OCI-LY3 (cell line): ENCODE data around the gene SMARCA1.

Experiments used
- H2AFZ ChIP-seq: fragments of 200-600, 300-600 bp; shearing (Covaris generic); 2 replicates; pipeline ENCODE4 v1.6.0; 2014; ENCODE audit warnings: antibody characterized with exemption, low read depth, low read length
- H3K27ac ChIP-seq: fragments of 200-600, 300-600 bp; sonication (generic); 2 replicates; pipeline ENCODE4 v1.5.1; 2014; ENCODE audit warnings: mild to moderate bottlenecking, low read length, moderate library complexity, mixed read lengths
- H3K27me3 ChIP-seq: fragments of 200-600, 300-600 bp; sonication (generic); 2 replicates; pipeline ENCODE4 v1.6.1; 2014; ENCODE audit warnings: low read depth, low read length, mixed read lengths
- H3K36me3 ChIP-seq: fragments of 200-600, 300-600 bp; sonication (generic); replicated peaks from 2 replicates; pipeline ENCODE3; 2014; ENCODE audit warnings: low read depth, low read length, mixed read lengths
- H3K4me1 ChIP-seq: fragments of 300-600, 200-600 bp; sonication (generic); 2 replicates; pipeline ENCODE4 v1.6.1; 2014; ENCODE audit warnings: low read length, mixed read lengths
- H3K4me2 ChIP-seq: fragments of 200-600, 300-600 bp; sonication (generic); 2 replicates; pipeline ENCODE4 v1.6.1; 2014; ENCODE audit warnings: low read length, mixed read lengths
- H3K4me3 ChIP-seq: fragments of 300-600, 200-600 bp; sonication (generic); 2 replicates; pipeline ENCODE4 v1.5.1; 2014; ENCODE audit warnings: antibody characterized with exemption, mild to moderate bottlenecking, low read length, moderate library complexity
- H3K79me2 ChIP-seq: fragments of 300-600, 200-600 bp; shearing (Covaris generic); 2 replicates; pipeline ENCODE4 v1.6.1; 2014; ENCODE audit warnings: mild to moderate bottlenecking, low read length, mixed read lengths
- H3K9ac ChIP-seq: fragments of 300-600, 200-600 bp; shearing (Covaris generic); 2 replicates; pipeline ENCODE4 v1.6.0; 2014; ENCODE audit warnings: mild to moderate bottlenecking, low read length, moderate library complexity
- H3K9me3 ChIP-seq: fragments of 200-600, 300-600 bp; shearing (Covaris generic); 2 replicates; pipeline ENCODE4 v1.6.1; 2014; ENCODE audit warnings: low read length, mixed read lengths; ENCODE audit not compliant: insufficient read depth
- H4K20me1 ChIP-seq: fragments of 200-600, 300-600 bp; sonication (generic); 2 replicates; pipeline ENCODE4 v1.6.1; 2016; ENCODE audit warnings: low read length, mixed read lengths; ENCODE audit not compliant: insufficient read depth
- EZH2phosphoT487 ChIP-seq: fragments of 200-600 bp; shearing (Covaris generic); IDR thresholded peaks from 2 replicates; pipeline ENCODE4 v1.6.1; 2018; ENCODE audit warnings: antibody characterized with exemption, mixed run types, low read depth
- TF ChIP-seq, protein P1 (sequence below): fragments of 200-600, 300-600 bp; sonication (generic); IDR thresholded peaks from 2 replicates; pipeline ENCODE4 v1.5.1; 2014; ENCODE audit warnings: antibody characterized with exemption, low read length, low read depth

SMARCA1 gene, protein sequence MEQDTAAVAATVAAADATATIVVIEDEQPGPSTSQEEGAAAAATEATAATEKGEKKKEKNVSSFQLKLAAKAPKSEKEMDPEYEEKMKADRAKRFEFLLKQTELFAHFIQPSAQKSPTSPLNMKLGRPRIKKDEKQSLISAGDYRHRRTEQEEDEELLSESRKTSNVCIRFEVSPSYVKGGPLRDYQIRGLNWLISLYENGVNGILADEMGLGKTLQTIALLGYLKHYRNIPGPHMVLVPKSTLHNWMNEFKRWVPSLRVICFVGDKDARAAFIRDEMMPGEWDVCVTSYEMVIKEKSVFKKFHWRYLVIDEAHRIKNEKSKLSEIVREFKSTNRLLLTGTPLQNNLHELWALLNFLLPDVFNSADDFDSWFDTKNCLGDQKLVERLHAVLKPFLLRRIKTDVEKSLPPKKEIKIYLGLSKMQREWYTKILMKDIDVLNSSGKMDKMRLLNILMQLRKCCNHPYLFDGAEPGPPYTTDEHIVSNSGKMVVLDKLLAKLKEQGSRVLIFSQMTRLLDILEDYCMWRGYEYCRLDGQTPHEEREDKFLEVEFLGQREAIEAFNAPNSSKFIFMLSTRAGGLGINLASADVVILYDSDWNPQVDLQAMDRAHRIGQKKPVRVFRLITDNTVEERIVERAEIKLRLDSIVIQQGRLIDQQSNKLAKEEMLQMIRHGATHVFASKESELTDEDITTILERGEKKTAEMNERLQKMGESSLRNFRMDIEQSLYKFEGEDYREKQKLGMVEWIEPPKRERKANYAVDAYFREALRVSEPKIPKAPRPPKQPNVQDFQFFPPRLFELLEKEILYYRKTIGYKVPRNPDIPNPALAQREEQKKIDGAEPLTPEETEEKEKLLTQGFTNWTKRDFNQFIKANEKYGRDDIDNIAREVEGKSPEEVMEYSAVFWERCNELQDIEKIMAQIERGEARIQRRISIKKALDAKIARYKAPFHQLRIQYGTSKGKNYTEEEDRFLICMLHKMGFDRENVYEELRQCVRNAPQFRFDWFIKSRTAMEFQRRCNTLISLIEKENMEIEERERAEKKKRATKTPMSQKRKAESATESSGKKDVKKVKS

DNA sequence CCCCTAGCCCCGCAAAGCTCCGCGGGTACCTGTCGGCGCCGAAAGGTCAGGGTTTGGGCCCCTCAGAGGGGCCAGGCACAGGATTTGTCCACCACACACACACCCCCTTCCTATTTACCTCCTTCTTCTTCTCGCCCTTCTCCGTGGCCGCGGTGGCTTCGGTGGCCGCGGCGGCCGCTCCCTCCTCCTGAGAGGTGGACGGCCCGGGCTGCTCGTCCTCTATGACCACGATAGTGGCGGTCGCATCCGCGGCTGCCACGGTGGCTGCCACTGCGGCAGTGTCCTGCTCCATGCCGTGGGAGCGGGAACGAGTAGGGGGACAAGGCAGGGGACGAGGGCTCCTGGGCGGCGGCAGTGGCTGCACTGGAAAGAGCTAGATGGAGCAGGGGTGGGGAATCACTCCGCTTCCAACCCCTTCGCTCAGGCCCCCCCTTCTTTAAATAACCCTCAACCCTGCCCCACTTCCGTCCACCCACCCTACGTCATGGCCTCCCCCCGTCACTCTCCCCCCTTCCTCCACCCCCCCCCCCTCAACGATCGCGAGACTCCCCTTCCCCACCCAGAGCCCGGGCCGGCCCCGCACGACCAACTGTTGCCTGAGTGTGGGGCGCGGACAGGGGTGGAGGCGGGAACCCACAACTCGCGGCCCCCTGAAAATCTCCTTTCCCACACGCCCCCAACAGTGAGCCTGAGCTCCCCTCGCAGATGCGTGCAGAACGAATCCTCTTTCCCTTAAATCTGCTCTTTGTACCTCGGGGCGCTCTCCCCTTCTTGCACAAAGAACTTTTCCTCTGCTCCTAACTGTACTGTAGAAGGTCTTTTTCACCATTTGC is at the start of gene SMARCA1:
TSS of gene SMARCA1 (minus strand) at position 412 of the 833 bp plus-strand sequence. CDS start at position 292, 120 bp downstream.
- H3K9ac ChIP-seq = peak within 1 kb of the TSS; percentile 57
- peak within 1 kb of the TSS; percentile 78 for H2AFZ ChIP-seq
- H3K4me1 ChIP-seq = peaks cover 9% of the 10 kb centered on the region
- H3K27me3 ChIP-seq = no peaks in the 10 kb centered on the region
- peak within 1 kb of the TSS; percentile 86 for H3K4me2 ChIP-seq
- H3K9me3 ChIP-seq = no peaks in the 10 kb centered on the region
- no peak within 1 kb of the TSS for H3K27ac ChIP-seq
- TF ChIP-seq, protein P1, sequence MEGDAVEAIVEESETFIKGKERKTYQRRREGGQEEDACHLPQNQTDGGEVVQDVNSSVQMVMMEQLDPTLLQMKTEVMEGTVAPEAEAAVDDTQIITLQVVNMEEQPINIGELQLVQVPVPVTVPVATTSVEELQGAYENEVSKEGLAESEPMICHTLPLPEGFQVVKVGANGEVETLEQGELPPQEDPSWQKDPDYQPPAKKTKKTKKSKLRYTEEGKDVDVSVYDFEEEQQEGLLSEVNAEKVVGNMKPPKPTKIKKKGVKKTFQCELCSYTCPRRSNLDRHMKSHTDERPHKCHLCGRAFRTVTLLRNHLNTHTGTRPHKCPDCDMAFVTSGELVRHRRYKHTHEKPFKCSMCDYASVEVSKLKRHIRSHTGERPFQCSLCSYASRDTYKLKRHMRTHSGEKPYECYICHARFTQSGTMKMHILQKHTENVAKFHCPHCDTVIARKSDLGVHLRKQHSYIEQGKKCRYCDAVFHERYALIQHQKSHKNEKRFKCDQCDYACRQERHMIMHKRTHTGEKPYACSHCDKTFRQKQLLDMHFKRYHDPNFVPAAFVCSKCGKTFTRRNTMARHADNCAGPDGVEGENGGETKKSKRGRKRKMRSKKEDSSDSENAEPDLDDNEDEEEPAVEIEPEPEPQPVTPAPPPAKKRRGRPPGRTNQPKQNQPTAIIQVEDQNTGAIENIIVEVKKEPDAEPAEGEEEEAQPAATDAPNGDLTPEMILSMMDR = no peak
- no peak for TF ChIP-seq EZH2phosphoT487
- H3K79me2 ChIP-seq = no peaks in the 10 kb centered on the region
- H3K4me3 ChIP-seq = peak within 1 kb of the TSS; percentile 91
- no peaks in the 10 kb centered on the region for H3K36me3 ChIP-seq
- no peaks in the 10 kb centered on the region for H4K20me1 ChIP-seq

DNA sequence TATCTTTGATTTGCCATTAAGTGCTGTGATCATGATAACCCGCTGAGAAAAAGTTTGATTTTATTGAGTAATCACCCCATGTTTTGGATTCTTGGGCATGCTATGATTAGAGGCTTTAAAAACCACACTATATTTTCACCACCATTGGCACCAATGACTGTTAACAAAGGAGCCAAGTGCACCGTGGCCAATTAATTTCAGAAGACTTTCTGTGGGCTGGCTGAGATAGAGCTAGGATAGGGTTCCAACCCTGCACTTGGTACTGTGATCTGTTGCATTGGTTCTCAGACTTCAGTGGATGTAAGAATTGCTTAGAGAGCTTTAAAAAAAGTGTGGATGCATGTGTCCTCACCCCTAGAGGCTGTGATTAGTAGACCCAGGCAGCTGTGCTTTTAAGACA is 49.1 kb upstream of the SMARCA1 start:
- Histone ChIP-seq H3K4me3 (no peak overlapping the region), H3K36me3 (peaks cover 17% of the 10 kb centered on the region), H3K27me3 (no peaks in the 10 kb centered on the region), H3K9me3 (no peaks in the 10 kb centered on the region), H3K9ac (no peak overlapping the region), H3K4me2 (no peak overlapping the region), H2AFZ (no peak overlapping the region), H3K27ac (no peak overlapping the region), H4K20me1 (no peaks in the 10 kb centered on the region), H3K79me2 (no peaks in the 10 kb centered on the region), H3K4me1 (no peaks in the 10 kb centered on the region)
- TF ChIP-seq, protein P1 = no peak
- no peak for TF ChIP-seq EZH2phosphoT487

DNA sequence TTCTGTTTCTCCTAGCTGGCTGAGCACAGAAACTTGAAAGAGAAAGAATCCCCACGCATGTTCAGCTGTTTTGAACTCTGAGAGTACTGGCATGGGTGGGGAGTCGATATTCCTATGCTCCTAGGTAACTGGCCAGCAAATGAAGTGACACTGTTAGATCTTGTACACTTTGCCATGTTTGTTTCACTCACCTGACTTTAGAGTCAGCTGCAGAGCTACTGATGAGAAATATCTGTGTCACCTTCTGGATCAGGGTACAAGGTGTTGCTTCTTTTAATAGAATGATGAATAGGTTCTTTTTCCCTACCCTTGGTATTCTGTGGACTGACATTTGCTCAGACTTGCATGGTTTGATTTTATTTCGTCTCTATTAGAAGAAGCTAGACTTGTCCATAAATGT is 45.1 kb upstream of the SMARCA1 start:
- no peaks in the 10 kb centered on the region for H3K79me2 ChIP-seq
- H3K9ac ChIP-seq = no peak overlapping the region
- H3K4me2 ChIP-seq = no peak overlapping the region
- no peak for TF ChIP-seq EZH2phosphoT487
- H2AFZ ChIP-seq = no peak overlapping the region
- H3K4me3 ChIP-seq = no peak overlapping the region
- no peaks in the 10 kb centered on the region for H4K20me1 ChIP-seq
- H3K27ac ChIP-seq = no peak overlapping the region
- no peaks in the 10 kb centered on the region for H3K27me3 ChIP-seq
- no peaks in the 10 kb centered on the region for H3K9me3 ChIP-seq
- peaks cover 7% of the 10 kb centered on the region for H3K4me1 ChIP-seq
- peaks cover 9% of the 10 kb centered on the region for H3K36me3 ChIP-seq

DNA sequence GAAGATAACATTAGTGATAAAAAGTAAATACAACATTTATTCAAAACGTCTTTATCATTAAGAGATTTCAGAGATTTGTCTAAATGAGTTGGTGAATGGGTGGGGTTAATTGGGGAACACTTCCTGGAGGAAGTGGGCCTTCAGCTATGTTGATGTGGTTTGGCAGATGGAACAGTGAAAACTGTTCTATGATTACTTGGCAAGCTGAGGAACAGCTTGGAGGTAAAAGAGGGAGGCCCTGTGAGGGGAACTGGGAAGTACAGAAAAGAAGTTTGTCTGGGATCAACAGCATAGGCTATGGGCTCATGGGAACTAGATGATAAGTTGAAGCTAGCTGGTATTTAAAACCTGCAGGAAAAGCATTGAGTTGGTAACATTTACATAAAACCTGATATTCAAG is 42.8 kb upstream of the SMARCA1 start:
- Histone ChIP-seq H3K79me2 (no peaks in the 10 kb centered on the region), H3K4me1 (peaks cover 7% of the 10 kb centered on the region), H2AFZ (no peak overlapping the region), H3K4me2 (no peak overlapping the region; the same call in 1 of the 2 replicates), H3K36me3 (peaks cover 20% of the 10 kb centered on the region), H3K27ac (no peak overlapping the region), H3K9ac (no peak overlapping the region), H3K27me3 (no peaks in the 10 kb centered on the region), H3K9me3 (no peaks in the 10 kb centered on the region), H3K4me3 (no peak overlapping the region), H4K20me1 (no peaks in the 10 kb centered on the region)
- TF ChIP-seq EZH2phosphoT487 = no peak
- TF ChIP-seq, protein P1 = no peak
